ENCODE data around the gene PIGQ.

DNA sequence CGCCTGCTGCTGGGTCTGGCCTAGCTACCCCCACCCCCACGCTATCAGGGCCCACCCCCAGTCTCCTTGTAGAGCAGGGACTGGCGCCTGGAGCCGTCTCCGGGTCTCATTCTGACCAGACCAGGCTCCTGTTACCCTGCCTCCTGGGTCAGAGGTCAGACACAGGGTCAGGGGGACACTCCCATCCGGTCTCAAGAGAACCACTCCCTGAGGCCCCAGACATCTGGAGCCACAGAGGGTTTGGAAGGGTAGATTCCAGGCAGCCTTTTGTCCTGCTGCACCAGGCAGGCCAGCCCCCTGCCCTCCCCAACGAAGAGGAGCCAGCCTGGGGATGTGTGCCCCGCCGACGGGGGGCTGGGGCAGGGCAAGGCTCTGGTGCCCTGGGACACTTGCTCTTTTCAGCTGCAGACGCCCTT, 60.1 kb downstream of the PIGQ start:
- TF ChIP-seq POLR2A (IDR thresholded peaks at IDR 0.05; ENCODE audit: low read depth, low read length) (no peak), POLR2AphosphoS5 (IDR thresholded peaks at IDR 0.05; ENCODE audit: low read depth, low read length) (no peak), TAF1 (IDR thresholded peaks at IDR 0.05; ENCODE audit: borderline replicate concordance, low read depth, low read length) (no peak)
